GM12878 (cell line): Measurements from ENCODE around the gene KERA. TPM values are rescaled to one million over a fixed set of nuclear protein-coding genes. Genes with fewer than 3 reads are reported as not detected.

Experiments used
- ATAC-seq: fragments of 200-7000 bp; cut with Tn5 transposase; 3 replicates; pipeline ENCODE4 v1.9.1; 2020; ENCODE audit warnings: mild to moderate bottlenecking, moderate library complexity
- BruUV-seq: library from RNA; stranded (reverse); fragments of 400-500 nt; replicated peaks from 2 replicates; lab custom pipeline; 2021; lab: Mats Ljungman, UMichigan
- CTCF ChIA-PET: fragments of 300-600 bp; sonication (Branson Sonifier 250); formaldehyde crosslinking; extraction: SDS; loops from one replicate; lab custom pipeline; 2021; ENCODE audit warnings: inconsistent platforms; lab: Yijun Ruan, JAX
- POLR2A ChIA-PET: fragments of 350-600 bp; formaldehyde crosslinking; extraction: SDS; loops from one replicate; lab custom pipeline; 2021; ENCODE audit warnings: inconsistent platforms; lab: Charles Lee
- RAD21 ChIA-PET: fragments of 300-600 bp; sonication (Branson Sonifier 250); formaldehyde crosslinking; loops from one replicate; lab custom pipeline; 2023; ENCODE audit warnings: antibody characterized with exemption; ENCODE audit not compliant: unreplicated experiment; lab: Charles Lee
- SMC1A ChIA-PET: fragments of 300-600 bp; sonication (Branson Sonifier 250); formaldehyde crosslinking; loops from one replicate; lab custom pipeline; 2023; ENCODE audit not compliant: unreplicated experiment, uncharacterized antibody; lab: Charles Lee
- DNase-seq: peaks from one replicate; pipeline ENCODE4 v3.0.0-alpha.2; 2011; ENCODE audit warnings: low read depth, low spot score
- FAIRE-seq: peaks from 3 replicates; lab custom pipeline; 2011; peaks lifted over from hg19 to GRCh38; lab: Jason Lieb, UNC
- H2AFZ ChIP-seq: 2 replicates; pipeline ENCODE4 v1.6.0; 2011; ENCODE audit warnings: low read depth, low read length, control low read depth; ENCODE audit not compliant: control insufficient read depth
- H3K27ac ChIP-seq: 2 replicates; pipeline ENCODE4 v1.5.1; 2011; ENCODE audit warnings: control low read depth; ENCODE audit not compliant: control insufficient read depth, insufficient read depth
- H3K27me3 ChIP-seq, 2 experiments: replicated peaks in 1 of 2; 2 replicates each; pipeline versions ENCODE4 v1.6.0 to v1.6.1; 2011; ENCODE audit warnings: low read length in 1 of 2; ENCODE audit not compliant: control insufficient read depth in 2 of 2, insufficient read depth in 2 of 2
- H3K36me3 ChIP-seq, 2 experiments: 2 replicates each; pipeline ENCODE4 v1.5.1; 2011; ENCODE audit warnings: low read length in 1 of 2; ENCODE audit not compliant: control insufficient read depth in 2 of 2, insufficient read depth in 2 of 2
- H3K4me1 ChIP-seq: 2 replicates; pipeline ENCODE4 v1.6.1; 2011; ENCODE audit warnings: mild to moderate bottlenecking, low read length, moderate library complexity, mixed read lengths; ENCODE audit not compliant: control insufficient read depth, insufficient read depth
- H3K4me2 ChIP-seq: 2 replicates; pipeline ENCODE4 v1.6.0; 2011; ENCODE audit warnings: control low read depth; ENCODE audit not compliant: control insufficient read depth, insufficient read depth
- H3K4me3 ChIP-seq: fragments of 200-600 bp; sonication (generic); 2 replicates; pipeline ENCODE4 v1.5.1; 2016
- H3K79me2 ChIP-seq: 2 replicates; pipeline ENCODE4 v1.6.0; 2011; ENCODE audit warnings: low read length; ENCODE audit not compliant: control insufficient read depth, insufficient read depth
- H3K9ac ChIP-seq: 2 replicates; pipeline ENCODE4 v1.8.0; 2011; ENCODE audit warnings: low read length, control low read depth, mixed read lengths; ENCODE audit not compliant: control insufficient read depth, insufficient read depth
- H3K9me3 ChIP-seq: replicated peaks from 3 replicates; pipeline ENCODE4 v1.5.1; 2011; ENCODE audit warnings: mild to moderate bottlenecking, low read length; ENCODE audit not compliant: control insufficient read depth, insufficient read depth
- H4K20me1 ChIP-seq: 2 replicates; pipeline ENCODE4 v1.6.0; 2011; ENCODE audit not compliant: control insufficient read depth, insufficient read depth
- GABPA ChIP-seq: IDR thresholded peaks from 2 replicates; pipeline ENCODE4 v1.6.1; 2014; ENCODE audit warnings: antibody characterized with exemption, low read depth, mild to moderate bottlenecking, inconsistent platforms
- MTA2 ChIP-seq: fragments of 450-650 bp; IDR thresholded peaks from 2 replicates; pipeline ENCODE4 v1.6.1; 2016; ENCODE audit warnings: low read depth, mild to moderate bottlenecking, moderate library complexity
- NFYB ChIP-seq: IDR thresholded peaks from 2 replicates; pipeline ENCODE4 v1.6.1; 2011; ENCODE audit warnings: low read depth, mild to moderate bottlenecking, low read length, improper control_type of control experiment, moderate library complexity; ENCODE audit not compliant: insufficient read depth
- NR2C2 ChIP-seq: IDR thresholded peaks from 2 replicates; pipeline ENCODE4 v1.6.1; 2011; ENCODE audit warnings: borderline replicate concordance, low read depth; ENCODE audit not compliant: control insufficient read depth, insufficient read length
- SREBF1 ChIP-seq: IDR thresholded peaks from 2 replicates; pipeline ENCODE4 v1.6.1; 2012; ENCODE audit warnings: mild to moderate bottlenecking, low read length
- SREBF2 ChIP-seq: IDR thresholded peaks from 2 replicates; pipeline ENCODE4 v1.6.1; 2012; ENCODE audit warnings: mild to moderate bottlenecking, low read length
- WRNIP1 ChIP-seq: IDR thresholded peaks from 2 replicates; pipeline ENCODE4 v1.6.1; 2011; ENCODE audit warnings: low read depth, low read length, improper control_type of control experiment, borderline replicate concordance
- YBX1 ChIP-seq: fragments of 450-650 bp; IDR thresholded peaks from 2 replicates; pipeline ENCODE4 v1.6.1; 2016; ENCODE audit warnings: antibody characterized with exemption
- ZNF384 ChIP-seq: IDR thresholded peaks from 2 replicates; pipeline ENCODE4 v1.6.1; 2012; ENCODE audit warnings: low read depth, mild to moderate bottlenecking, low read length, improper control_type of control experiment, borderline replicate concordance
- ZSCAN29 ChIP-seq: fragments of 450-650 bp; IDR thresholded peaks from 2 replicates; pipeline ENCODE4 v1.6.1; 2017; ENCODE audit warnings: mild to moderate bottlenecking, moderate library complexity
- in situ Hi-C: fragments of 300-500 bp; cut with MboI; formaldehyde crosslinking; loops from 9 replicates; pipeline ENCODE4 v1.14.3; 2018; ENCODE audit warnings: mixed read lengths
- intact Hi-C: fragments of 100-400 bp; cut with micrococcal nuclease; formaldehyde crosslinking; loops from one replicate; pipeline ENCODE4 v1.14.2; 2022; ENCODE audit not compliant: unreplicated experiment
- polyA plus RNA-seq, 11 experiments: library from polyadenylated mRNA; depleted of rRNA in 4 of 11; unstranded in 6 of 11; stranded (reverse) in 5 of 11; fragments of >200 nt; fragmentation: Nextera tagmentation in 4 of 11; fragmentation: Illumina TruSeq in 1 of 11; extraction: Ambion mirVana in 4 of 11; extraction: Trizol in 1 of 11; gene quantifications; 1 replicate in 1 of 11; 2 replicates in 10 of 11; pipeline versions ENCODE4 v1.2.1 to v1.2.3, GENCODE V29; 2011 to 2016; ENCODE audit warnings: inconsistent platforms in 2 of 11, missing spikeins in 2 of 11, low read depth in 1 of 11
- total RNA-seq, 4 experiments: library from RNA; depleted of rRNA in 3 of 4; stranded (reverse); fragments of >200 nt in 3 of 4; fragmentation: Illumina TruSeq in 1 of 4; extraction: Trizol in 1 of 4; gene quantifications; 2 replicates each; pipeline versions ENCODE4 v1.2.1 to v1.2.3, GENCODE V29; 2013 to 2021
- TF ChIP-seq, protein P1 (sequence below): fragments of 450-650 bp; formaldehyde crosslinking; IDR thresholded peaks from 2 replicates; pipeline ENCODE4 v1.4.0; 2022; ENCODE audit warnings: mild to moderate bottlenecking, moderate library complexity
- TF ChIP-seq, protein P2 (sequence below): fragments of 450-650 bp; IDR thresholded peaks from 2 replicates; pipeline ENCODE4 v1.6.1; 2018; ENCODE audit warnings: mild to moderate bottlenecking, low read depth, moderate library complexity; ENCODE audit not compliant: partially characterized antibody
- TF ChIP-seq, protein P3 (sequence below): fragments of 450-650 bp; formaldehyde crosslinking; IDR thresholded peaks from 2 replicates; pipeline ENCODE4 v1.5.0; 2022; ENCODE audit warnings: mild to moderate bottlenecking, missing genetic modification characterization
- TF ChIP-seq, protein P4 (sequence below): IDR thresholded peaks from 2 replicates; pipeline ENCODE4 v1.6.1; 2011; ENCODE audit warnings: mild to moderate bottlenecking, low read depth, low read length, moderate library complexity; ENCODE audit not compliant: insufficient replicate concordance

The KERA gene
- total and polyA plus RNA-seq, 10 of the 15 experiments (the other 5 are each of a cell fraction or from before 2014, with no cell fraction given) = not detected

DNA sequence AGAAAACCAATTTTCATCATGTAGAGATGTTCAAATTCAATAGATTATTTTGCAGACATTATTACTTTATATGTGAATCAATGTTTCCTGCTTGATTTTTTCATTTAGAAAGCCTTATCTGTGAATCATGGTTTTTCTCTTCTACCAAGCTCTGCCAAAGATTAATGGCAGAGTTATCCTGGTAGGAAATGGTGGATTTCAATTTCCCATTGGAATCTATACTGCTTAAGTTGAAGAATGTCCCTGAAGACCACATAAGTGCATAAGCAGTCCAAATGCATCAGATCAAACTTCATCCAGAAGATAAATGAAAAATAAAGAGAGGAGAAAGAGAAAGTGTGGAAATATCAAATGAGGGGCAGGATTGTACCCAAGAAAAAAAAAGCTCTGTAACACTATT, 48.5 kb upstream of the KERA start:
- ChIA-PET SMC1A (interaction anchor here (0.6 kb wide), 1 partner anchor 39 kb away, joined by 3 read pairs; no protein-coding TSS in a partner anchor), POLR2A (no interaction called here), RAD21 (interaction anchor here (0.6 kb wide), 2 partner anchors 127 to 1835 kb away, joined by 3 read pairs; no protein-coding TSS in a partner anchor), CTCF (interaction anchor here (0.6 to 0.9 kb wide), 2 partner anchors 73 to 126 kb away, joined by 3 read pairs; no protein-coding TSS in a partner anchor)
- FAIRE-seq (no peak), DNase-seq (no peak), ATAC-seq (no peak)
- intact Hi-C loops = no loop called here
- no peaks in the 10 kb centered on the region for H3K36me3 ChIP-seq
- no peaks in the 10 kb centered on the region for H3K4me1 ChIP-seq
- no TSS peak for BruUV-seq
- no peaks in the 10 kb centered on the region for H3K79me2 ChIP-seq
- in situ Hi-C loops = loop anchor here (5.0 kb wide), 1 partner anchor 124 kb away; no protein-coding TSS in a partner anchor
- H3K9me3 ChIP-seq = no peaks in the 10 kb centered on the region
- no peaks in the 10 kb centered on the region for H4K20me1 ChIP-seq
- no peak overlapping the region for H3K4me2 ChIP-seq
- H3K4me3 ChIP-seq = no peak overlapping the region
- H2AFZ ChIP-seq = no peak overlapping the region
- H3K9ac ChIP-seq = no peak overlapping the region
- H3K27ac ChIP-seq = no peak overlapping the region
- no peaks in the 10 kb centered on the region for H3K27me3 ChIP-seq
- TF ChIP-seq NR2C2 = no peak
- no peak for TF ChIP-seq MTA2
- no peak for TF ChIP-seq ZSCAN29
- TF ChIP-seq WRNIP1 = no peak
- TF ChIP-seq, protein P1, sequence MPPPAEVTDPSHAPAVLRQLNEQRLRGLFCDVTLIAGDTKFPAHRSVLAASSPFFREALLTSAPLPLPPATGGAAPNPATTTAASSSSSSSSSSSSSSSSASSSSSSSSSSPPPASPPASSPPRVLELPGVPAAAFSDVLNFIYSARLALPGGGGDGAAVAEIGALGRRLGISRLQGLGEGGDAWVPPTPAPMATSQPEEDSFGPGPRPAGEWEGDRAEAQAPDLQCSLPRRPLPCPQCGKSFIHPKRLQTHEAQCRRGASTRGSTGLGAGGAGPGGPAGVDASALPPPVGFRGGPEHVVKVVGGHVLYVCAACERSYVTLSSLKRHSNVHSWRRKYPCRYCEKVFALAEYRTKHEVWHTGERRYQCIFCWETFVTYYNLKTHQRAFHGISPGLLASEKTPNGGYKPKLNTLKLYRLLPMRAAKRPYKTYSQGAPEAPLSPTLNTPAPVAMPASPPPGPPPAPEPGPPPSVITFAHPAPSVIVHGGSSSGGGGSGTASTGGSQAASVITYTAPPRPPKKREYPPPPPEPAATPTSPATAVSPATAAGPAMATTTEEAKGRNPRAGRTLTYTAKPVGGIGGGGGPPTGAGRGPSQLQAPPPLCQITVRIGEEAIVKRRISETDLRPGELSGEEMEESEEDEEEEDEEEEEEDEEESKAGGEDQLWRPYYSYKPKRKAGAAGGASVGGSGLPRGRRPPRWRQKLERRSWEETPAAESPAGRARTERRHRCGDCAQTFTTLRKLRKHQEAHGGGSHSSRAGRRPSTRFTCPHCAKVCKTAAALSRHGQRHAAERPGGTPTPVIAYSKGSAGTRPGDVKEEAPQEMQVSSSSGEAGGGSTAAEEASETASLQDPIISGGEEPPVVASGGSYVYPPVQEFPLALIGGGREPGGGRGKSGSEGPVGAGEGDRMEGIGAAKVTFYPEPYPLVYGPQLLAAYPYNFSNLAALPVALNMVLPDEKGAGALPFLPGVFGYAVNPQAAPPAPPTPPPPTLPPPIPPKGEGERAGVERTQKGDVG (CRISPR knock-in tag) = no peak
- no peak for TF ChIP-seq NFYB
- no peak for TF ChIP-seq GABPA
- TF ChIP-seq YBX1 = no peak
- no peak for TF ChIP-seq ZNF384
- TF ChIP-seq SREBF1 = no peak
- TF ChIP-seq SREBF2 = no peak
- TF ChIP-seq, protein P2, sequence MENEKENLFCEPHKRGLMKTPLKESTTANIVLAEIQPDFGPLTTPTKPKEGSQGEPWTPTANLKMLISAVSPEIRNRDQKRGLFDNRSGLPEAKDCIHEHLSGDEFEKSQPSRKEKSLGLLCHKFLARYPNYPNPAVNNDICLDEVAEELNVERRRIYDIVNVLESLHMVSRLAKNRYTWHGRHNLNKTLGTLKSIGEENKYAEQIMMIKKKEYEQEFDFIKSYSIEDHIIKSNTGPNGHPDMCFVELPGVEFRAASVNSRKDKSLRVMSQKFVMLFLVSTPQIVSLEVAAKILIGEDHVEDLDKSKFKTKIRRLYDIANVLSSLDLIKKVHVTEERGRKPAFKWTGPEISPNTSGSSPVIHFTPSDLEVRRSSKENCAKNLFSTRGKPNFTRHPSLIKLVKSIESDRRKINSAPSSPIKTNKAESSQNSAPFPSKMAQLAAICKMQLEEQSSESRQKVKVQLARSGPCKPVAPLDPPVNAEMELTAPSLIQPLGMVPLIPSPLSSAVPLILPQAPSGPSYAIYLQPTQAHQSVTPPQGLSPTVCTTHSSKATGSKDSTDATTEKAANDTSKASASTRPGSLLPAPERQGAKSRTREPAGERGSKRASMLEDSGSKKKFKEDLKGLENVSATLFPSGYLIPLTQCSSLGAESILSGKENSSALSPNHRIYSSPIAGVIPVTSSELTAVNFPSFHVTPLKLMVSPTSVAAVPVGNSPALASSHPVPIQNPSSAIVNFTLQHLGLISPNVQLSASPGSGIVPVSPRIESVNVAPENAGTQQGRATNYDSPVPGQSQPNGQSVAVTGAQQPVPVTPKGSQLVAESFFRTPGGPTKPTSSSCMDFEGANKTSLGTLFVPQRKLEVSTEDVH = no peak
- TF ChIP-seq, protein P3, sequence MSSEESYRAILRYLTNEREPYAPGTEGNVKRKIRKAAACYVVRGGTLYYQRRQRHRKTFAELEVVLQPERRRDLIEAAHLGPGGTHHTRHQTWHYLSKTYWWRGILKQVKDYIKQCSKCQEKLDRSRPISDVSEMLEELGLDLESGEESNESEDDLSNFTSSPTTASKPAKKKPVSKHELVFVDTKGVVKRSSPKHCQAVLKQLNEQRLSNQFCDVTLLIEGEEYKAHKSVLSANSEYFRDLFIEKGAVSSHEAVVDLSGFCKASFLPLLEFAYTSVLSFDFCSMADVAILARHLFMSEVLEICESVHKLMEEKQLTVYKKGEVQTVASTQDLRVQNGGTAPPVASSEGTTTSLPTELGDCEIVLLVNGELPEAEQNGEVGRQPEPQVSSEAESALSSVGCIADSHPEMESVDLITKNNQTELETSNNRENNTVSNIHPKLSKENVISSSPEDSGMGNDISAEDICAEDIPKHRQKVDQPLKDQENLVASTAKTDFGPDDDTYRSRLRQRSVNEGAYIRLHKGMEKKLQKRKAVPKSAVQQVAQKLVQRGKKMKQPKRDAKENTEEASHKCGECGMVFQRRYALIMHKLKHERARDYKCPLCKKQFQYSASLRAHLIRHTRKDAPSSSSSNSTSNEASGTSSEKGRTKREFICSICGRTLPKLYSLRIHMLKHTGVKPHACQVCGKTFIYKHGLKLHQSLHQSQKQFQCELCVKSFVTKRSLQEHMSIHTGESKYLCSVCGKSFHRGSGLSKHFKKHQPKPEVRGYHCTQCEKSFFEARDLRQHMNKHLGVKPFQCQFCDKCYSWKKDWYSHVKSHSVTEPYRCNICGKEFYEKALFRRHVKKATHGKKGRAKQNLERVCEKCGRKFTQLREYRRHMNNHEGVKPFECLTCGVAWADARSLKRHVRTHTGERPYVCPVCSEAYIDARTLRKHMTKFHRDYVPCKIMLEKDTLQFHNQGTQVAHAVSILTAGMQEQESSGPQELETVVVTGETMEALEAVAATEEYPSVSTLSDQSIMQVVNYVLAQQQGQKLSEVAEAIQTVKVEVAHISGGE (CRISPR knock-in tag) = no peak
- TF ChIP-seq, protein P4, sequence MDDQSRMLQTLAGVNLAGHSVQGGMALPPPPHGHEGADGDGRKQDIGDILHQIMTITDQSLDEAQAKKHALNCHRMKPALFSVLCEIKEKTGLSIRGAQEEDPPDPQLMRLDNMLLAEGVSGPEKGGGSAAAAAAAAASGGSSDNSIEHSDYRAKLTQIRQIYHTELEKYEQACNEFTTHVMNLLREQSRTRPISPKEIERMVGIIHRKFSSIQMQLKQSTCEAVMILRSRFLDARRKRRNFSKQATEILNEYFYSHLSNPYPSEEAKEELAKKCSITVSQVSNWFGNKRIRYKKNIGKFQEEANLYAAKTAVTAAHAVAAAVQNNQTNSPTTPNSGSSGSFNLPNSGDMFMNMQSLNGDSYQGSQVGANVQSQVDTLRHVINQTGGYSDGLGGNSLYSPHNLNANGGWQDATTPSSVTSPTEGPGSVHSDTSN = no peak
